Panc1 (cell line): Measurements from ENCODE around the gene RPRD2. TPM values are rescaled to one million over a fixed set of nuclear protein-coding genes. Genes with fewer than 3 reads are reported as not detected.

Source experiments
- ATAC-seq: fragments of 200-7000 bp; cut with Tn5 transposase; 2 replicates; pipeline ENCODE4 v1.9.1; 2020; ENCODE audit warnings: mild to moderate bottlenecking, moderate library complexity
- BruUV-seq: library from RNA; stranded (reverse); fragments of 400-500 nt; replicated peaks from 2 replicates; lab custom pipeline; 2021; lab: Mats Ljungman, UMichigan
- CTCF ChIA-PET: fragments of 300-600 bp; sonication (Branson Sonifier 250); formaldehyde crosslinking; loops from one replicate; lab custom pipeline; 2022; ENCODE audit warnings: antibody characterized with exemption; lab: Charles Lee
- POLR2A ChIA-PET: fragments of 300-600 bp; sonication (Branson Sonifier 250); formaldehyde crosslinking; loops from one replicate; lab custom pipeline; 2022; ENCODE audit warnings: antibody characterized with exemption; lab: Charles Lee
- DNase-seq: peaks from one replicate; pipeline ENCODE4 v3.0.0-alpha.2; 2010; ENCODE audit warnings: low read depth, low spot score
- H3K27ac ChIP-seq: 2 replicates; pipeline ENCODE4 v1.5.1; 2011; ENCODE audit warnings: mild to moderate bottlenecking, low read length, inconsistent platforms
- H3K27me3 ChIP-seq: fragments of 200-500 bp; sonication (Bioruptor generic); 2 replicates; pipeline ENCODE4 v1.6.0; 2014; ENCODE audit warnings: low read length, inconsistent platforms; ENCODE audit not compliant: control insufficient read depth, insufficient read depth
- H3K36me3 ChIP-seq: fragments of 200-500 bp; sonication (Bioruptor generic); 2 replicates; pipeline ENCODE4 v1.5.1; 2014; ENCODE audit warnings: inconsistent platforms, mild to moderate bottlenecking, low read length, moderate library complexity; ENCODE audit not compliant: control insufficient read depth, insufficient read depth
- H3K4me1 ChIP-seq: 2 replicates; pipeline ENCODE4 v1.5.1; 2011; ENCODE audit warnings: inconsistent platforms, mild to moderate bottlenecking, low read length, moderate library complexity; ENCODE audit not compliant: control insufficient read depth, insufficient read depth
- H3K4me3 ChIP-seq, 2 experiments: 2 replicates each; pipeline ENCODE4 v1.5.1; 2011 to 2012; ENCODE audit warnings: low read depth in 2 of 2, low read length in 2 of 2, mild to moderate bottlenecking in 2 of 2, inconsistent platforms in 1 of 2, moderate library complexity in 1 of 2
- H3K9me3 ChIP-seq: fragments of 200-500 bp; sonication (Bioruptor generic); 2 replicates; pipeline ENCODE4 v1.5.1; 2014; ENCODE audit warnings: low read depth, mild to moderate bottlenecking, inconsistent platforms, low read length, moderate library complexity; ENCODE audit not compliant: control insufficient read depth, insufficient read depth
- POLR2AphosphoS5 ChIP-seq: IDR thresholded peaks from 2 replicates; pipeline ENCODE4 v1.6.1; 2012; ENCODE audit warnings: mild to moderate bottlenecking, low read depth, low read length, moderate library complexity
- REST ChIP-seq, 2 experiments: IDR thresholded peaks; 2 replicates each; pipeline ENCODE4 v1.6.1; 2011 to 2012; ENCODE audit warnings: low read depth in 2 of 2, control low read depth in 1 of 2, low read length in 1 of 2, mild to moderate bottlenecking in 1 of 2, moderate library complexity in 1 of 2; ENCODE audit not compliant: insufficient read depth in 1 of 2
- SIN3A ChIP-seq: IDR thresholded peaks from 2 replicates; pipeline ENCODE4 v1.6.1; 2012; ENCODE audit warnings: low read depth, mild to moderate bottlenecking, low read length, moderate library complexity, borderline replicate concordance; ENCODE audit not compliant: insufficient read depth
- TCF7L2 ChIP-seq: IDR thresholded peaks from 2 replicates; pipeline ENCODE4 v1.6.1; 2011; ENCODE audit warnings: mild to moderate bottlenecking, low read depth, low read length, inconsistent platforms
- in situ Hi-C: cut with HindIII; loops from 2 replicates; pipeline ENCODE4 v1.10.0; 2016; ENCODE audit warnings: low sequenced_read_pairs, low pct_unique_long_range_greater_than_20kb
- intact Hi-C: fragments of 100-400 bp; cut with micrococcal nuclease; formaldehyde crosslinking; loops from one replicate; pipeline ENCODE4 v1.10.0; 2022; ENCODE audit not compliant: unreplicated experiment
- total RNA-seq: library from RNA; stranded (reverse); gene quantifications from one replicate; pipeline ENCODE4 v1.2.1, GENCODE V29; 2021; ENCODE audit not compliant: unreplicated experiment
- TF ChIP-seq, protein P1 (sequence below): fragments of 450-650 bp; IDR thresholded peaks from 2 replicates; pipeline ENCODE4 v1.5.1; 2017; ENCODE audit warnings: mild to moderate bottlenecking

The RPRD2 gene
- total RNA-seq, 1 experiment from 2014 or later: 28.3 TPM

- DNase-seq (no peak), ATAC-seq (no peak)
- TF ChIP-seq, protein P1, sequence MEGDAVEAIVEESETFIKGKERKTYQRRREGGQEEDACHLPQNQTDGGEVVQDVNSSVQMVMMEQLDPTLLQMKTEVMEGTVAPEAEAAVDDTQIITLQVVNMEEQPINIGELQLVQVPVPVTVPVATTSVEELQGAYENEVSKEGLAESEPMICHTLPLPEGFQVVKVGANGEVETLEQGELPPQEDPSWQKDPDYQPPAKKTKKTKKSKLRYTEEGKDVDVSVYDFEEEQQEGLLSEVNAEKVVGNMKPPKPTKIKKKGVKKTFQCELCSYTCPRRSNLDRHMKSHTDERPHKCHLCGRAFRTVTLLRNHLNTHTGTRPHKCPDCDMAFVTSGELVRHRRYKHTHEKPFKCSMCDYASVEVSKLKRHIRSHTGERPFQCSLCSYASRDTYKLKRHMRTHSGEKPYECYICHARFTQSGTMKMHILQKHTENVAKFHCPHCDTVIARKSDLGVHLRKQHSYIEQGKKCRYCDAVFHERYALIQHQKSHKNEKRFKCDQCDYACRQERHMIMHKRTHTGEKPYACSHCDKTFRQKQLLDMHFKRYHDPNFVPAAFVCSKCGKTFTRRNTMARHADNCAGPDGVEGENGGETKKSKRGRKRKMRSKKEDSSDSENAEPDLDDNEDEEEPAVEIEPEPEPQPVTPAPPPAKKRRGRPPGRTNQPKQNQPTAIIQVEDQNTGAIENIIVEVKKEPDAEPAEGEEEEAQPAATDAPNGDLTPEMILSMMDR: no peak
- TF ChIP-seq REST (IDR thresholded peaks at IDR 0.05; ENCODE audit: insufficient read depth in 1 of 2, low read depth in 2 of 2, low read length in 1 of 2) (no peak), TCF7L2 (no peak), POLR2AphosphoS5 (no peak), SIN3A (no peak)
- Histone ChIP-seq H3K27me3 (no peaks in the 10 kb centered on the region), H3K36me3 (no peaks in the 10 kb centered on the region), H3K27ac (no peak overlapping the region), H3K4me3 (no peak overlapping the region), H3K4me1 (peaks cover 10% of the 10 kb centered on the region), H3K9me3 (no peaks in the 10 kb centered on the region)
- POLR2A ChIA-PET: interaction anchor here (0.6 kb wide), 1 partner anchor 26 kb away, joined by 3 read pairs; no protein-coding TSS in a partner anchor
- no TSS peak for BruUV-seq
- in situ Hi-C loops: no loop called here
- intact Hi-C loops: no loop called here
- CTCF ChIA-PET: no interaction called here
Measured at GRCh38 chr1:150409504-150410362, 45.8 kb downstream of the RPRD2 start.

- TF ChIP-seq POLR2AphosphoS5 (no peak), REST (IDR thresholded peaks at IDR 0.05; ENCODE audit: insufficient read depth in 1 of 2, low read depth in 2 of 2, low read length in 1 of 2) (no peak)
- TF ChIP-seq, protein P1: no peak
- H3K36me3 ChIP-seq: no peaks in the 10 kb centered on the region
- H3K4me1 ChIP-seq: peaks cover 7% of the 10 kb centered on the region
- peak; percentile 48; the same call in 1 of the 2 replicates for ATAC-seq
- no peaks in the 10 kb centered on the region for H3K27me3 ChIP-seq
- intact Hi-C loops (no loop called here), in situ Hi-C loops (no loop called here)
- DNase-seq: no peak
- POLR2A ChIA-PET: interaction anchor here (0.6 kb wide), 1 partner anchor 179 kb away, joined by 6 read pairs; no protein-coding TSS in a partner anchor
- H3K4me3 ChIP-seq: no peak overlapping the region
- BruUV-seq: no TSS peak
- CTCF ChIA-PET: no interaction called here
- no peak overlapping the region for H3K27ac ChIP-seq
- no peaks in the 10 kb centered on the region for H3K9me3 ChIP-seq
Measured at GRCh38 chr1:150410582-150411101, 46.7 kb downstream of the RPRD2 start.
